ENCODE measurements around the gene CDK17.
A peak's percentile ranks its signal among the peaks of the same experiment; 100 is the strongest.
"Not testable (repeated sequence)": the region's sequence is repeated elsewhere in the genome, so short reads cannot be mapped to it uniquely, and the experiment has no call there.

Gene CDK17

DNA sequence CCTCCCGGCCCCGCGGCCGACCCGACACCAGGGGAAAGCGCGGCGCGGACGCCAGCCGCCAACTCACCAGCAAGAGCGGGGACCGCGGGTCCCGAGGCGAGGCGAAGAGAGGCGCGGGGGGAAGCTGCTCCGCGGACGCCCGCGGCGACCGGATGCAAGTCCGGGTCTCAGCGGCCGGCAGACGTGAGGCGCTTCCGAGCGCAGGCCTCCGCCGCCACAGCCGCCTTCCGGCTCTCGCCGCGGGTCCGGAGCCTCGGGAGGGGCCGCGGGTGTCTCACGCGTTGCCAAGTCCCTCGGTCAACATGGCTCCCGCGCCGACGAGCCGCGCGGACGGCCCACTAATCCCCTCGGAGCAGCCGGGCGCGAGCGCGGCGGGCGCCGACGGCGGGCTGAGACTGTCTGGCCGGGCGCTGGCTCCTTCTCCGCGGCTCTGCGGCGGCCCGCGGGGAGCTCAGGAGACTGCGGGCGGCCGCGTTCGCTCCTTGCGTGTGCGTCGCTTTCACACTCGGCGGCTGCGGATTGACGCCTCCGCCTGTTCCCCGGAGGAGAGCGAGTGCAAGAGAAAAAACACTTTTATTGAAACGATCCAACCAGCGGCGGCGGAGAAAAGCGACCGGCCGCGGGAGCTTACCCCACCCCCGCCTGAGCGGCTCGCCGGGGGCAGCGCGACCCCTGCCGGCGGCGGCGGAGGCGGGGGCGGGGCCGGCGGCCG, at the start of gene CDK17:
CDK17 (minus strand) TSS at position 521 of the 712 bp plus-strand sequence. CDS start 65,603 bp downstream, outside the sequence.
- peak; percentile 94 for DNase-seq (ENCODE audit: low spot score)

DNA sequence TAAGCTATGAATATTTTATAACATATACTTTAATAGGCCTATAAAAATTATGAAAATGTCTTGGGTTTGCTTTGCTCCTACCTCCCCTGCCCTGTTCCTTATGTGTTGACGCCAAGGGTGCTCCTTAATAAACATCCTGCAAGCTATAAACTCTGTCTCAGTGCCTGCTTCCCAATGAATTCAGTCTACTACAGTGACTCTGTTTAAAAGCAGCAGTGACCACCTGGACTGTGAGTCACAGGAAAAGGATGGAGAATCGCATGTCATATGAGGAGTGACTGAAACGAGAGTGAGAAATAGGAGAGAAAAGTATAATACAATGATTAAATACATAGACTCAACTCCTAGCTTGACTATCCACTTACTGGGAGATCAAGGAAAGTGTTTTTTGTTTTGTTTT, 48.1 kb upstream of the CDK17 start:
- DNase-seq (ENCODE audit: low spot score), result no peak

DNA sequence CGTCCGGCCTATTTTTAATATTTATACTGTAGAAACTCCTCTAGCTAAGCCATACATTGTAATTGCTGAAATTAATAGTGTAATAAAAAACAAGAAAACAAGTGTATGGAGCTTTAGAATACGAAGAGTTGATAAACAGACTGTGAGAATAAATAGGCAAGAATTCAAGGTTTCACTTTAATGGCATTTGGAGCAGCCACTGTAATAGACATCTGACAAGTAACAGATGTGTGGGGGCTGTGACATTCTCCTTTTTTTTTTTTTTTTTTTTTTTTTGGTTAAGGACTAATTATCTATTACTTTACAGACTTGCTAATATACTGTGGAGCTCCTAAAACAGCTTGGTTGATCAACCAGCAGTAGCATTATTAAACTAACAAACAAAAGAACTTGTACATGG, 47.0 kb upstream of the CDK17 start:
- DNase-seq (ENCODE audit: low spot score), result no peak

DNA sequence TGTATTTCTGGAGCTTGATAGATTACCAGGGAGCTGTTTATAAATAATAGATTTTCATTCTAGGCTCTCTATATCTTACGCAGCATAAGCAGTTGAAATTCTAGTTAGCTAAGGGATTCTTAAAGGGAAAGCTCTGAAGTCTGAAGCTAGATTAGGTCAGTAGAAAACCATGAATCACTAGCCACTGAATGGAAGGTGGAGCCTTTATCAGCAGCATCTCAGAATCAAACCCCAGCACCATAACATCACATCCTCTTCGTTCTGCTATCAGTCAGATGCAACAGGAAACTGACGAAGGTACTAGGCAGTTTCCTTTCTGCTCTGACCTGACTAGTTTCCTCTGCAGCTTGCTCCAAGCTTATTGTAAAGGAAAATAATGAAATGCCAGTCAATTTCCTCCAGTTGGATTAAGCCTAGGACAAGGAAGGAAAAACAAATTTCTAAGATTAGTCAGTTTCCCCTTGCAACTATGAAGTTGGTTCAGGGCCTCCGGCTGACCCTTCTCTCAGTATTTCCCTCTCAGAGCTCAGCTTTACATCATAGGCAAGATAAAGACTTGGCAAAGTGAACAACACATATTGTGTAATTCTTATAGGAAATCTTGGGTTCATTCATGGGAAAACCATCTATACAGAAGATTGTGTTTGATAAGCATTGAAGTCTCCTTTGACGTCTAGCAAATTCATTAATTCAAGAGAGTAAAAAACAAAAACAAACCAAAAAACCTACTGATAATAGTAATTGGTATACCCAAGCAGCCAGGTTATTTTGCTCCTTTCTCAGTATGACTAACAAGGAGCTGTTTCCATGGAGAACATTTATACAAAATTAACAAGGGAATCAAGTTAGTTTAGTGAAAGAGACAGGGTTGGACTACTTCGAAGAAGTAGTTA, 45.7 kb upstream of the CDK17 start:
- peak; percentile 90 for DNase-seq (ENCODE audit: low spot score)

DNA sequence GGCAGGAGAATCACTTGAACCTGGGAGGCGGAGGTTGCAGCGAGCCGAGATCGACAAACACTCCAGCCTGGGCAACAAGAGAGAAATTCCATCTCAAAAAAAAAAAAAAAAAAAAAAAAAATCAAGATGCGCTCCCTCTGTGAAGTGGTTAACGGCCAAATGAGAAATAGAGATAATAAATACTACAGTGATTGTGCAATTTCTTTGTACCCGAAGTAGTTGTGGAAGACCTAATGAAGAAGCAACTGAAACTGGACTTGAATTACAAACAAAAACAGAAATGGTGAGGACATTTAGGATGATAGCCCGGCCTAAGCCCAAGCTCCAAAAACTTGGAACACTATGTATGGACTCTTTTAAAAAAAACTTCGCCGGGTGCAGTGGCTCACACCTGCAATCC, 44.2 kb upstream of the CDK17 start:
- no peak for DNase-seq (ENCODE audit: low spot score)

DNA sequence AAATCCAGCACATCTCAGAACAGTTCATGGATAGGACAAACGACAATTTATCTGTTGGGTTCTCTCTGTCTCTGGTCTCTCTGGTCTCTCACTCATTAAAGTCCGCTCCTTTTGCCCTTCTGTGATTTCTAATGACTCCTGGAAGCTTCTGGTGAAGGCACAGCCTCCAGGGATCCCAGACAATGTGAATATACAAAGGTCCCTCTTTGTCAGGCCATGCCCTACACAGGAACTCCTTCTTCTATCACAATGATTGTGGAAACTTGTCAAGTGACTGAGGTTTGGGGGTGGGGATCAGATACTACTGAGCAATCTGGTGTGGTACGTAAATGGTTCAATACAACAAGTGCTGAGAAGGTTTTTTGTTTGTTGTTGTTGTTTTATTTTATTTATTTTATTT, 42.7 kb upstream of the CDK17 start:
- DNase-seq (ENCODE audit: low spot score), result no peak

DNA sequence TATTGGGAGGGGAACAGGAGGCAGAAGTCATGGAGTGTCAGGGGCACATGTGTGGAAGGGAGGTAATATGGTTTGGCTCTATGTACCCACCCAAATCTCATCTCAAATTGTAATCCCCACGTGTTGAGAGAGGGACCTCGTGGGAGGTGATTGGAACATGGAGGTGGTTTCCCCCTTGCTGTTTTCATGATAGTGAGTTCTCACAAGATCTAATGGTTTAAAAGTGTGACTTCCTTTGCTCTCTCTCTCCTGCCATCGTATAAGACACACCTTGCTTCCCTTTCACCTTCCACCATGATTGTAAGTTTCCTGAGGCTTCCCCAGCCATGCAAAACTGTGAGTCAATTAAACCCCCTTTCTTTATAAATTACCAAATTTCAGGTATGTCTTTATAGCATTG, 41.6 kb upstream of the CDK17 start:
- DNase-seq (ENCODE audit: low spot score), result peak; percentile 26

DNA sequence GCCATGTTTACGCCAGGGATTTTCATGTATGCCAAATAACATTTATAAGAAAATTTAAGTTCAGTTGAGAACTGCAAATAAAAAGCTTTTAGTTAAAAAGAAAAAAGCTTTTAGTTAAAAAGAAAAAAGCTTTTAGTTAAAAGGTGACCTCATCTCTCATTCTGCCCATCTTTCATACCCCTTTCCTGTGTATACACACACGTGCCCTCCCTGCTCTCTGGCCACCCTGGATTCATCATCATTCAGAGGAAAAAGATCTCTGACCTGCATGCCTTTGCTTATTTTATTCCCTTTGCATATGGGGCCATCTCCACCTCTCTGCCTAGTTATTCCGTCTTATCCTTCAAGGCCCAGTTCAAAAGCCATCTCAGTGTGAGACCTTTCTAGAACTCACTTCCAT, 38.1 kb upstream of the CDK17 start:
- DNase-seq (ENCODE audit: low spot score), result no peak

DNA sequence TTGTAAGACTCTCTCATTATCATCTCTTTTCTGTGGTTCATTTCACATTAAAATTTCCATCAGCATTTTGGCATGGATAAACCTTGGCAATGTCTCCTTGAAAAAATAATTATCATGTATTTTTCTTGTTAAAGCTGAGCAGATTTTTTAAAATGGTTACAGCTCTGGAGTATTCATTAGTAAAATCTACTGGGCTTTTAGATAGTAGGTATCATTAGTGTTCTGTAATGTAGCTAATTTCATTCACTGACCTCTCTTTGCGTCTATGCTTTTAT, 36.9 kb upstream of the CDK17 start:
- no peak for DNase-seq (ENCODE audit: low spot score)

DNA sequence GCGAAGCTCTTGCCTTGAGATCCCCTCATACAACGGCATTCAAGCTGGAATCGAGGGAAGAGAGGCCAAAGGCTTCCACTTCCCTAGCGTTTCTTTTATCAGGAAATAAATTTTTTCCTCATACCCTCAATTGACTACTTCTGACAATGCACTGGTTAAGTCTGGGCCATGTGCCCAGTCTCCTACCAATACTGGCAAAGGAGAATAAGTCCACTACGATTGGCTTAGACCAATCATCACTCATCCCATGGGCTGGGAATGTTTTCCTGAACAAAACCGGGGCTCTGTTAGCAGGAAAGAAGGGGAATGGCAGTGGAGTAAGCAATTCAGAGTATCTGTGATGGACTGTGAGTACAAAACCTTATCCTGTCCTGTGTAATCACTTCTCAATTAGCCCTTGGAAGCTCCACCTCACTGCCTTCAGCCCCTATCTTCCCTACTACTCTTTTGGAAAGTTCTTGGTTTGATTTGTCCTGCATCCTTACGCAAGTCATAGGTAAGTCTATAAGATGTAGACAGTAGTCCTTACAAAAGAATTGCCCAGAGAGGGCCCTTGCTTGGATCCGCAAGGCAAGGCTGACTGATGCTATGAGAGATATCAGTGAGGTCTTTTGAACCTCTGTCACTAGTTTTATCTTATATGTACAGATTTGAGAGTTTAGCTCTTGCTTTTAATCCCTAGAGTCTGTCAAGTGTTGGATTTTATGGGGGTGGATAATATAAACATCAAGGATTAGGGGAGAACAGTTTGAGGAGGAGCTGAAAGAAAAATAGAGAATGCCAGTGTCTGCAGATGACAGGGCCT, 36.3 kb upstream of the CDK17 start:
- DNase-seq (ENCODE audit: low spot score), result no peak

DNA sequence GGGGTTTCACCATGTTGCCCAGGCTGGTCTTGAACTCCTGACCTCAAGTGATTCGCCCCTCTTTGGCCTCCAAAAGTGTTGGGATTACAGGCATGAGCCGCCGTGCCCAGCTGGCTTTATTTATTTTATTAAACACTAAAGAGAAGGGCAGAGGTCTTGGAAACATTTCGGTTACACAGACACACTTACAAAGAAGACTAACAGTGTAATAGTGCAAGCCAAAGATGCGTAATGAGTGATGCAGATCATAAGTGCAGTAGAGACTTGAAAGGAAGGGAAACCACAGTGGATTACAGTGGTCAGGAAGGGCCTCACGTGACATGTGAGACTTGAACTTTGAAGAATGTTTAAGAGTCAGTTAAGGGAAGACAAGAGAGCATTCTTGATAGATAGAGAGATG, 33.9 kb upstream of the CDK17 start:
- peak; percentile 86 for DNase-seq (ENCODE audit: low spot score)

DNA sequence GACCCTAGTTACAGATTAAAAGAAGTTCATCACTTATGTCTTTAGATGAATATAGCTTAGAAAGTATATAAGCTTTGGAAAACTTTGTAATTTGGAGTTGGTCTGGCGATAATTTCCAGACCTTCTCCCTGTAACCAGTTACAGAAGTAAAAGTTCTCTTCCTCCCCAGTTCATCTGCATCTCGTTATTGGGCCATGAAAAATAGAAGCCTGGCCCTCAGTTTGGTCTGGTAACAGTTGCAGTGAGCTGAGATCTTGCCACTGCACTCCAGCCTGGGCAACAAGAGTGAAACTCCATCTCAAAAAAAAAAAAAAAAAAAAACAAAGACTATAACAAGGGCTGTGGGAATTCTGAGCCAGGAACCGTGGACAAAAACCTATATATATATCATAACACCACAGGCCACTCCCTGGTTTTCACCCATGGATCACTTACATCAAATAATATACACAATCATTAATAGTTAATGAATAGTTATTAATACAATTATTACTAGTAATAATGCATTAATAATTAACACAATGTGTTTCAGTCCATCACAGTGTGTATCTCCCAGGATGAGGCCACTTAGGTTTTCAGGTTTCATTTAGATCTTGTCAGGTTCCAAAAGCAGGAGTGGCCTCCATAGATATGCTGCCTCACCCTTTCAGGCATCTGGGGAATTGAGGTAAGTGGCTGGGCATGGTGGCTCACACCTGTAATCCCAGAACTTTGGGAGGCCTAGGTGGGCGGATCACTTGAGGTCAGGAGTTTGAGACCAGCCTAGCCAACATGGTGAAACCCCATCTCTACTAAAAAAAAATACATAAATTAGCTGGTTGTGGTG, 32.5 kb upstream of the CDK17 start:
- not testable (repeated sequence) for DNase-seq (ENCODE audit: low spot score)

DNA sequence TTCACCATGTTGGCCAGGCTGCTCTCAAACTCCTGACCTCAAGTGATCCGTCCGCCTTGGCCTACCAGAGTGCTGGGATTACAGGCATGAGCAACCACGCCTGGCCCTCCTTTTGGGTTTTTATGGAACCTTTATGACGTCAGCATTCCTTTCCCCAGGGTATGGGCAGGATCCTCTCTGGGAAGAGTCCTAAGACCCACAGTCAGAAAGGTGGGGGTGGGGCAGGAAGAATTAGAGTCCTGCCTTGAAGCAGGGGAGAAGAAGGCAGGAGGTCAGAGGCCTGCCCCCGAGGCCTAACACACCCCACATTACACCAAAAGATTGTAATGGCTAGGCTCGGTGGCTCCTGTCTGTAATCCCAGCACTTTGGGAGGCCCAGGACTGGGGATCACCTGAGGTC, 30.8 kb upstream of the CDK17 start:
- DNase-seq (ENCODE audit: low spot score), result no peak

DNA sequence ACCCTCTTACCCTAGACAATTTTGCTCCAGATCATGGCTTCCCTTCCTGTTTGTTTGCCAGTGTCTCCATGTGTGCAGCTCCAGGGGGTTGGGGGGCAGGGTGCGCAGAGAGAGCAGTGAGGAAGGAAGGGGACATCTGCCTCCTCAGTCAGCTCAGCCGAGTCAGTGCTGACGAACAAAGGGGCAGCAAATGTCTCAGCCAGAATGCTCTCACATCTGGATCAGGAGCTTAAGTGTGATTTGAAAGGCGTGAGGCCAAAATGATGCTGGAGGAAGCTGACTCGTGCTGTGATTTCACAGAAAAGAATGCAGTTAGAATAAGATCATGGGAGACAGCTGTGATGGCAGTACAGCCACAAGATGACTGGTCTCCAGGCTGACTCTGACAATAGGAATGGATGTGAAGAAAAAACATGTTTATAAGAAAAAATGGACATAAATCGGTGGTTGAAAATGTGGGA, 27.1 kb upstream of the CDK17 start:
- peak; percentile 13 for DNase-seq (ENCODE audit: low spot score)

DNA sequence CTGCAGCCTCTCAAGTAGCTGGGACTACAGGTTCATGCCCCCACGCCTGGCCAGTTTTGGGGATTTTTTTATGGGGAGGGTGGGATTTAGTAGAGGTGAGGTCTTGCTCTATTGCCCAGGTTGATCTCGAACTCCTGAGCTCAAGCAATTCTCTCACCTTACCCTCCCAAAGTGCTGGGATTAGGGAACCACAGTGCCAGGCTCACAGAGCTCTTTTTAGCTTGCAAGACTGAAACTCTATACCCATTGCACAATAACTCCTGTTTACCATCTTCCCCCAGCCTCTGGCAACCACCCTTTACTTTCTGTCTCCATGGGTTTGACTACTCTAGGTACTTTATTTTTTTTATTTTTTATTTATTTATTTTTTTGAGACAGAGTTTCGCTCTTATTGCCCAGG, 25.7 kb upstream of the CDK17 start:
- DNase-seq (ENCODE audit: low spot score), result no peak

DNA sequence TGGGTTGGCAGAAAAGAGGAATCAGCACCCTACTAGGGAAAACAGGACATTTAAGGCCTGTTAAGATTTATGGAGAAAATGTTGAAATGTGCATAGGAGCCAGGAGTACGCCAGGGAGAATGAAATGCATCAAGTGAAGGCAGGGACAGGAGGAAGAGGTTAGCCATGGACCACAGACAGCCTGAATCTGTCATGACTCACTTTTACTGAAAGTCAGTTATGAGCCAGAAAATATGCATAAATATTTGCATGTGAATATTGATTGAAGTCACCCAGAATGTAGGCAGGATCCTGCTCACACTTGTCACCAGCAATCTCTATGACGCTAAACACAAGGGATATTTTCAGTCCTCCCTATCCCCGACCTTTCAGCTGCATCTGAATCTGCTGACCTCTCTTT, 25.1 kb upstream of the CDK17 start:
- peak; percentile 11 for DNase-seq (ENCODE audit: low spot score)

DNA sequence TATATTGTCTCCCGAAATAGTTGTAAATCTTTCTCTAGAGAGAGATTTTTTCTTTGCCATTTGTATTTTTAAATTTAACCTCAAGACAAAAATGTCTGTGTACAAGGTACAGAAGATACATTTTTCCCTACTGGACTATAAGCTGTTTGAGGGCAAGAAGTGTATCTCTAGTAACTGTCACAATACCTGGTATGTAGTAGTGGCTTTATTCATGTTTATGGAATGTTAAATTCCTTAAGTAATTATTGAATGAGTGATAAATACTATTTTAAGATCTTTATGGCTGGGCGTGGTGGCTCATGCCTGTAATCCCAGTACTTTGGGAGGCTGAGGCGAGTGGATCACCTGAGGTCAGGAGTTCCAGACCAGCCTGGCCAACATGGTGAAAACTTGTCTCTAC, 24.4 kb upstream of the CDK17 start:
- DNase-seq (ENCODE audit: low spot score), result no peak

DNA sequence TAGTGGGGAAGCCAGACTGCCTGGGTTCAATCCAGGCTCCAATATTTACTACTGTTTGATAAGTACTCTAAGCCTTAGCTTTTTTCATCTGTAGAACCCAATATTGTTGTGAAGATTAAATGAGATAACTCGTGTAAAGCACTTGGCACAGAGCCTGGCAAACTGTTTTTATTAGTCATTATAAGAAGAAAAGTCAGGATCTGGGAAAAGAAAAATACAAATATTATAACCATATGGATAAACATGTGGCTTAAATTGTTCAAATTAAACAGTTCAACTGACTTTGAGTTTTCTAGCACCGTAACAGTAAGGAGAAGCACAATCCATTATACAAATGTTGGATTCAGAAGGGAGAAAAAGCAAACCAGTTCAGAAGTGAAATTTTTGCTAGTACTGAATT, 22.0 kb upstream of the CDK17 start:
- no peak for DNase-seq (ENCODE audit: low spot score)

DNA sequence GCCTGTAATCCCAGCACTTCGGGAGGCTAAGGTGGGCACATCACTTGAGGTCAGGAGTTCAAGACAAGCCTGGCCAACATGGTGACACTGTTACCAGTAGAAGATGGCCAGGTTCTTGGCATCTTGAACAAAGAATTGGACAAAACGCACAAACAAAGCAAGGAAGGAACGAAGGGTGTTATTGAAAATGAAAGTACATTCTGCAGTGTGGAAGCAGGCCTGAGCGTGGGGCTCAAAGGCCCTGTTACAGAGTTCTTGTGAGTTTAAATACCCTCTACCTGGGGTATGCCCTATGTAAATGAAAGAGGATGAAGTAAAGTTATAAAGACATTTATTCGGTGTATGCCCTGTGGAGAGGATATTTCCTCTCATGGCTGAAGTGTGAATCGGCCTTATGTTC, 20.8 kb upstream of the CDK17 start:
- DNase-seq (ENCODE audit: low spot score), result peak; percentile 34

DNA sequence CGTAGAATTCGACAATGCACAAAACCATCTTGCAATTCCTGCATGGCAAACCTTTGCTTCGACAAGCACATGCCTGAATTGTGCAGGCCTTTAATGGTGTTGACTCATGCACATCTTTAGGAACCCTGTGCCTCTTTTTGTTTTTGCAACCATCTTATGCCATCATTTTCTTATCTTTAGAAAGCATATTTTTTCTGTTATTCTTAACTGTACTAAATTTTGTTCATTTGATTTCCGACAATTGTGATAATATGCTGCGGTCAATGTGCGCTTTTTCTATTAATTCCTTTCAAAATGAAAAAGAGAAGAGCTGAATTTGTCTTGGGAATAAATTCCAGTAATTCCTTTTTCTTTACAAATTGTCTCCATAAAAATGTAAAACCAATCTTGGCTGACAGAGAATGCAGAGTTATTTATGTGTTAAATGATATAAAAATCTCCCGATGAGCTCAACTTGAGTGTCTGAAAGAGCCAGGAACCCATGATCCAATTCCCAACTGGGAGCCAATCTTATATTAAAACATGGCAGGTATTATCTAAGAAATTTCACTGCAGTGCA, 20.1 kb upstream of the CDK17 start:
- DNase-seq (ENCODE audit: low spot score), result no peak

DNA sequence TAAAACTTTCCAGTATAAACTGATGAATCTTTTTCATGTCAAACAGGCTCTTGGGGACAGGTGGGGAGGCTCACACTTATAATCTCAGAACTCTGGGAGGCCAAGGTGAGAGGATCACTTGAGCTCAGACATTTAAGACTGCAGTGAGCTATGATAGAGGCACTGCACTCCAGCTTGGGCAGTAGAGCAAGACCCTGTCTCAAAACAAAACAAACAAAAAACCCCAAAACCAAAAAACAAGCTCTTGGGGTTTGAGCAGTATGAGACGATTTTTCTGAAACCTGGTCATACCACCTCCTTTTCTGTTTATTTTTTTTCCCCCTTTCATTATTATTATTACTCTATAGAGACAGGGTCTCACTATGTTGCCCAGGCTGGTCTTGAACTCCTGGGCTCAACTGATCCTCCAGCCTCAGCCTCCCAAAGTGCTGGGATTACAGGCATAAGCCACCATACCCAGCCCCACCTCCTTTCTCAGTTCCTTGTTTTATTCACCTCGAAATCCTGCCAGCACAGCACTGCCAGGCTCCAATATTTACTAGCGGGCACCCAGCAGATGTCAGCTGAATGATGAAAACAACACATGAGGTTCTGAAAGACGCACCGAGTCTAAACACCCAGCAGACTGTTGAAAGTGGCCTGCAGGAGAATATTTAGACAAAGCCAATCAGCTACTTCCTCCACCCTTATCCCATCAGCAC, 19.5 kb upstream of the CDK17 start:
- no peak for DNase-seq (ENCODE audit: low spot score)
